H9 (cell line): ENCODE results near the gene ADAMTS8. TPM values are rescaled to one million over a fixed set of nuclear protein-coding genes. Genes with fewer than 3 reads are reported as not detected.

Experiments used
- DNase-seq: peaks from one replicate; pipeline ENCODE4 v3.0.0-alpha.2; 2017
- H2AFZ ChIP-seq: one replicate; pipeline ENCODE4 v1.6.1; 2013; ENCODE audit warnings: mild to moderate bottlenecking, low read length, control low read depth, moderate library complexity
- H2AK5ac ChIP-seq: 2 replicates; pipeline ENCODE4 v1.6.1; 2013; ENCODE audit warnings: low read length, control low read depth, mixed read lengths; ENCODE audit not compliant: insufficient read length
- H2BK120ac ChIP-seq: one replicate; pipeline ENCODE4 v1.6.1; 2013; ENCODE audit warnings: low read depth, mild to moderate bottlenecking, low read length, control low read depth, inconsistent platforms; ENCODE audit not compliant: poor library complexity, severe bottlenecking
- H2BK12ac ChIP-seq: 2 replicates; pipeline ENCODE4 v1.6.1; 2013; ENCODE audit warnings: low read length, control low read depth, mixed read lengths, low read depth; ENCODE audit not compliant: insufficient read length
- H2BK15ac ChIP-seq: 2 replicates; pipeline ENCODE4 v1.6.1; 2013; ENCODE audit warnings: low read depth, low read length, control low read depth
- H2BK20ac ChIP-seq: one replicate; pipeline ENCODE4 v1.6.1; 2013; ENCODE audit warnings: low read depth, mild to moderate bottlenecking, low read length, control low read depth, inconsistent platforms; ENCODE audit not compliant: poor library complexity, severe bottlenecking
- H2BK5ac ChIP-seq: 2 replicates; pipeline ENCODE4 v1.6.1; 2013; ENCODE audit warnings: low read length, control low read depth, mixed read lengths; ENCODE audit not compliant: insufficient read length
- H3K14ac ChIP-seq: 2 replicates; pipeline ENCODE4 v1.6.1; 2013; ENCODE audit warnings: low read length, control low read depth; ENCODE audit not compliant: insufficient read depth
- H3K18ac ChIP-seq: 2 replicates; pipeline ENCODE4 v1.6.1; 2013; ENCODE audit warnings: low read depth, mild to moderate bottlenecking, mixed read lengths, low read length, control low read depth; ENCODE audit not compliant: insufficient read length
- H3K23ac ChIP-seq: 2 replicates; pipeline ENCODE4 v1.6.1; 2013; ENCODE audit warnings: low read length, control low read depth, mixed read lengths, low read depth; ENCODE audit not compliant: insufficient read length
- H3K23me2 ChIP-seq: 2 replicates; pipeline ENCODE4 v1.6.1; 2013; ENCODE audit warnings: low read depth, mild to moderate bottlenecking, mixed read lengths, low read length, control low read depth; ENCODE audit not compliant: insufficient read length, poor library complexity, severe bottlenecking
- H3K27ac ChIP-seq: 2 replicates; pipeline ENCODE4 v1.5.1; 2013; ENCODE audit warnings: low read length, control low read depth, mixed read lengths, low read depth; ENCODE audit not compliant: insufficient read length
- H3K27me3 ChIP-seq: 2 replicates; pipeline ENCODE4 v1.6.1; 2013; ENCODE audit warnings: low read length, control low read depth, inconsistent platforms; ENCODE audit not compliant: insufficient read depth
- H3K4ac ChIP-seq: 2 replicates; pipeline ENCODE4 v1.6.1; 2013; ENCODE audit warnings: low read depth, mild to moderate bottlenecking, control low read depth, inconsistent platforms, low read length, moderate library complexity
- H3K4me1 ChIP-seq: 2 replicates; pipeline ENCODE4 v1.6.1; 2013; ENCODE audit warnings: low read length, control low read depth, inconsistent platforms; ENCODE audit not compliant: insufficient read depth
- H3K4me2 ChIP-seq: 2 replicates; pipeline ENCODE4 v1.6.1; 2013; ENCODE audit warnings: low read length, control low read depth, mixed read lengths; ENCODE audit not compliant: insufficient read length, insufficient read depth
- H3K56ac ChIP-seq: 2 replicates; pipeline ENCODE4 v1.6.1; 2013; ENCODE audit warnings: low read depth, mild to moderate bottlenecking, mixed read lengths, low read length, control low read depth; ENCODE audit not compliant: insufficient read length
- H3K79me1 ChIP-seq: 2 replicates; pipeline ENCODE4 v1.6.1; 2013; ENCODE audit warnings: low read depth, mild to moderate bottlenecking, moderate library complexity, low read length, control low read depth, inconsistent platforms; ENCODE audit not compliant: insufficient read depth, poor library complexity, severe bottlenecking
- H3K79me2 ChIP-seq: 2 replicates; pipeline ENCODE4 v1.6.1; 2013; ENCODE audit warnings: low read length, control low read depth, inconsistent platforms; ENCODE audit not compliant: insufficient read depth
- H3K9ac ChIP-seq: 2 replicates; pipeline ENCODE4 v1.6.1; 2013; ENCODE audit warnings: low read length, control low read depth, mixed read lengths; ENCODE audit not compliant: insufficient read length; ENCODE audit errors: extremely low read depth
- H3K9me3 ChIP-seq: one replicate; pipeline ENCODE4 v1.6.1; 2013; ENCODE audit warnings: low read depth, low read length, inconsistent platforms; ENCODE audit not compliant: control insufficient read depth
- H3T11ph ChIP-seq: one replicate; pipeline ENCODE4 v1.6.1; 2013; ENCODE audit warnings: mild to moderate bottlenecking, low read length, control low read depth, inconsistent platforms
- H4K20me1 ChIP-seq: one replicate; pipeline ENCODE4 v1.6.1; 2013; ENCODE audit not compliant: control insufficient read depth, insufficient read length, insufficient read depth
- H4K5ac ChIP-seq: 2 replicates; pipeline ENCODE4 v1.6.1; 2013; ENCODE audit warnings: low read depth, mild to moderate bottlenecking, mixed read lengths, low read length, control low read depth; ENCODE audit not compliant: insufficient read length
- H4K8ac ChIP-seq: replicated peaks from 2 replicates; pipeline ENCODE4 v1.6.1; 2013; ENCODE audit warnings: low read length, control low read depth, mixed read lengths, low read depth; ENCODE audit not compliant: insufficient read length
- H4K91ac ChIP-seq: 2 replicates; pipeline ENCODE4 v1.6.1; 2013; ENCODE audit warnings: low read depth, mild to moderate bottlenecking, moderate library complexity, mixed read lengths, low read length, control low read depth; ENCODE audit not compliant: insufficient read length
- H3K27ac Mint-ChIP-seq, 3 experiments: 2 replicates in 2 of 3; 3 replicates in 1 of 3; pipeline ENCODE4 v1.8.0; 2020 to 2021; ENCODE audit warnings: mixed read lengths in 3 of 3, mild to moderate bottlenecking in 1 of 3, moderate library complexity in 1 of 3
- H3K27me3 Mint-ChIP-seq: 2 replicates; pipeline ENCODE4 v1.8.0; 2021; ENCODE audit warnings: low read depth, mild to moderate bottlenecking, moderate library complexity, mixed read lengths
- H3K36me3 Mint-ChIP-seq, 3 experiments: 2 replicates in 2 of 3; 3 replicates in 1 of 3; pipeline ENCODE4 v1.8.0; 2020 to 2021; ENCODE audit warnings: low read depth in 3 of 3, mixed read lengths in 3 of 3; ENCODE audit not compliant: insufficient read depth in 1 of 3
- H3K4me1 Mint-ChIP-seq, 2 experiments: 2 replicates each; pipeline ENCODE4 v1.8.0; 2020; ENCODE audit warnings: mixed read lengths in 2 of 2
- H3K4me3 Mint-ChIP-seq, 2 experiments: 2 replicates in 1 of 2; 3 replicates in 1 of 2; pipeline ENCODE4 v1.8.0; 2020 to 2021; ENCODE audit warnings: mild to moderate bottlenecking in 2 of 2, mixed read lengths in 2 of 2, moderate library complexity in 1 of 2
- H3K9me3 Mint-ChIP-seq, 2 experiments: 2 replicates in 1 of 2; 3 replicates in 1 of 2; pipeline ENCODE4 v1.8.0; 2020; ENCODE audit warnings: mild to moderate bottlenecking in 2 of 2, mixed read lengths in 2 of 2, moderate library complexity in 1 of 2
- CTCF ChIP-seq: fragments of 200-600 bp; sonication (generic); conservative IDR thresholded peaks from 3 replicates; pipeline ENCODE4 v1.8.0; 2021; ENCODE audit warnings: antibody characterized with exemption, mild to moderate bottlenecking
- WGBS: extraction: QIAGEN DNeasy Blood & Tissue Kit; methylation state at CpG from one replicate; pipeline ENCODE4 v1.1.7; 2013; ENCODE audit warnings: missing lambda C conversion rate, low lambda C conversion rate, mixed read lengths; ENCODE audit not compliant: insufficient read length; ENCODE audit errors: extremely low coverage; 5-methylcytosine and 5-hydroxymethylcytosine counted together
- total RNA-seq: library from RNA; stranded (reverse); gene quantifications from 2 replicates; pipeline ENCODE4 v1.2.1, GENCODE V29; 2021

Gene ADAMTS8
- total RNA-seq, 1 experiment from 2014 or later: 5.0 TPM

GRCh38 chr11:130448416-130449309 lies 20.3 kb upstream of the ADAMTS8 start, which contains the start of gene ADAMTS15:
Gene ADAMTS15, plus strand, starts transcription at chr11:130448645. Its CDS starts 329 bp downstream, at chr11:130448974.
- Histone ChIP-seq H3K27ac (no peak within 1 kb of the TSS), H3K4me1 (no peaks in the 10 kb centered on the region), H2BK120ac (no peak within 1 kb of the TSS), H4K8ac (no peak within 1 kb of the TSS), H3K27me3 (peaks cover 18% of the 10 kb centered on the region; the same call in 1 of the 2 replicates), H3K56ac (no peak within 1 kb of the TSS), H3K14ac (0 out of 2 replicates have a peak within 1 kb of the TSS, but pooled peaks have one; percentile 8), H2BK12ac (no peak within 1 kb of the TSS), H2BK15ac (no peak within 1 kb of the TSS), H4K5ac (no peak within 1 kb of the TSS), H3K4ac (no peak within 1 kb of the TSS), H3K79me1 (no peaks in the 10 kb centered on the region), H3K9ac (no peak within 1 kb of the TSS), H2AFZ (no peak within 1 kb of the TSS), H4K91ac (no peak within 1 kb of the TSS), H3K9me3 (no peaks in the 10 kb centered on the region), H4K20me1 (no peaks in the 10 kb centered on the region), H3K79me2 (no peaks in the 10 kb centered on the region), H3T11ph (no peak within 1 kb of the TSS), H3K4me2 (peak within 1 kb of the TSS; percentile 87), H2BK5ac (no peak within 1 kb of the TSS), H2BK20ac (no peak within 1 kb of the TSS), H2AK5ac (no peak within 1 kb of the TSS), H3K23me2 (peaks cover 20% of the 10 kb centered on the region), H3K18ac (no peak within 1 kb of the TSS), H3K23ac (no peak within 1 kb of the TSS)
- WGBS: no CpG with 5 or more reads among the region's 75 CpGs
- Mint-ChIP-seq H3K36me3 (no peaks in the 10 kb centered on the region), H3K4me3 (peak within 1 kb of the TSS; percentile 73 to 87), H3K4me1 (peaks cover 8 to 11% of the 10 kb centered on the region in 2 experiments), H3K9me3 (peaks cover 2 to 4% of the 10 kb centered on the region in 2 experiments; a peak in 4 of 5 replicates), H3K27me3 (peaks cover 93% of the 10 kb centered on the region), H3K27ac (no peak within 1 kb of the TSS; a peak in 1 of 7 replicates)
- no peak for TF ChIP-seq CTCF
- peak; percentile 97 for DNase-seq
